ENCODE data around the gene NLRC3.

The NLRC3 gene

GRCh38 chr16:3597676-3598075 lies 20.5 kb upstream of the NLRC3 start:
- Histone ChIP-seq H3K36me3 (ENCODE audit: control insufficient read depth in 1 of 2, insufficient read depth in 2 of 2, low read depth in 1 of 2, low read length in 2 of 2) (peaks cover 42 to 75% of the 10 kb centered on the region in 2 experiments), H3K9me3 (ENCODE audit: control insufficient read depth, low read length) (peaks cover 14% of the 10 kb centered on the region), H3K9ac (ENCODE audit: low read length) (no peak overlapping the region), H4K8ac (ENCODE audit: low read length) (no peak overlapping the region), H2BK5ac (ENCODE audit: low read depth, low read length, poor library complexity, severe bottlenecking) (no peak overlapping the region), H3K4me1 (ENCODE audit: control insufficient read depth, insufficient read depth, low read depth, low read length) (no peaks in the 10 kb centered on the region), H3K27me3 (ENCODE audit: control insufficient read depth in 1 of 2, insufficient read depth in 1 of 2, low read length in 2 of 2) (no peaks in the 10 kb centered on the region), H3K4ac (ENCODE audit: low read depth in 1 of 2, low read length in 2 of 2) (no peak overlapping the region), H2BK15ac (ENCODE audit: low read depth, poor library complexity, severe bottlenecking) (no peak overlapping the region), H2AFZ (ENCODE audit: low read depth, low read length) (no peak overlapping the region), H3K79me1 (replicated peaks; ENCODE audit: low read length, poor library complexity, severe bottlenecking) (peaks cover 3% of the 10 kb centered on the region), H3K4me2 (ENCODE audit: low read length, poor library complexity, severe bottlenecking) (no peak overlapping the region), H2BK120ac (ENCODE audit: low read depth, low read length) (no peak overlapping the region), H2BK12ac (ENCODE audit: low read length in 2 of 2) (no peak overlapping the region), H3K18ac (ENCODE audit: low read depth in 1 of 2, low read length in 2 of 2) (no peak overlapping the region), H2AK5ac (ENCODE audit: low read length, severe bottlenecking) (no peak overlapping the region), H3K14ac (ENCODE audit: low read length in 2 of 2) (no peak overlapping the region), H3K23ac (ENCODE audit: low read length in 2 of 2) (no peak overlapping the region), H3K4me3 (ENCODE audit: insufficient read depth in 1 of 2, low read depth in 1 of 2, low read length in 2 of 2) (no peak overlapping the region), H3K27ac (ENCODE audit: low read length, poor library complexity, severe bottlenecking) (no peak overlapping the region), H4K91ac (ENCODE audit: low read length) (no peak overlapping the region)
- WGBS, result 97% methylated on average over 17 of the region's 17 CpGs
- DNase-seq, result no peak

- Histone ChIP-seq H2BK12ac (ENCODE audit: low read length in 2 of 2) (no peak overlapping the region), H2BK120ac (ENCODE audit: low read depth, low read length) (no peak overlapping the region), H3K14ac (ENCODE audit: low read length in 2 of 2) (no peak overlapping the region), H2AK5ac (ENCODE audit: low read length, severe bottlenecking) (no peak overlapping the region), H3K4me2 (ENCODE audit: low read length, poor library complexity, severe bottlenecking) (no peak overlapping the region), H3K18ac (ENCODE audit: low read depth in 1 of 2, low read length in 2 of 2) (no peak overlapping the region), H4K8ac (ENCODE audit: low read length) (no peak overlapping the region), H4K91ac (ENCODE audit: low read length) (no peak overlapping the region), H3K9me3 (ENCODE audit: control insufficient read depth, low read length) (peaks cover 14% of the 10 kb centered on the region), H3K79me1 (replicated peaks; ENCODE audit: low read length, poor library complexity, severe bottlenecking) (peaks cover 3% of the 10 kb centered on the region), H2AFZ (ENCODE audit: low read depth, low read length) (no peak overlapping the region), H3K36me3 (ENCODE audit: control insufficient read depth in 1 of 2, insufficient read depth in 2 of 2, low read depth in 1 of 2, low read length in 2 of 2) (peaks cover 41 to 75% of the 10 kb centered on the region in 2 experiments), H3K9ac (ENCODE audit: low read length) (no peak overlapping the region), H3K27ac (ENCODE audit: low read length, poor library complexity, severe bottlenecking) (no peak overlapping the region), H3K23ac (ENCODE audit: low read length in 2 of 2) (no peak overlapping the region), H3K4me1 (ENCODE audit: control insufficient read depth, insufficient read depth, low read depth, low read length) (no peaks in the 10 kb centered on the region), H3K27me3 (ENCODE audit: control insufficient read depth in 1 of 2, insufficient read depth in 1 of 2, low read length in 2 of 2) (no peaks in the 10 kb centered on the region), H2BK5ac (ENCODE audit: low read depth, low read length, poor library complexity, severe bottlenecking) (no peak overlapping the region), H3K4me3 (ENCODE audit: insufficient read depth in 1 of 2, low read depth in 1 of 2, low read length in 2 of 2) (no peak overlapping the region), H2BK15ac (ENCODE audit: low read depth, poor library complexity, severe bottlenecking) (no peak overlapping the region), H3K4ac (ENCODE audit: low read depth in 1 of 2, low read length in 2 of 2) (no peak overlapping the region)
- 95% methylated on average over 10 of the region's 10 CpGs for WGBS
- no peak for DNase-seq
Observed at GRCh38 chr16:3597226-3597625, 20.0 kb upstream of the NLRC3 start.

- Histone ChIP-seq H2BK12ac (ENCODE audit: low read length in 2 of 2) (no peak overlapping the region), H2AK5ac (ENCODE audit: low read length, severe bottlenecking) (no peak overlapping the region), H3K27me3 (ENCODE audit: control insufficient read depth in 1 of 2, insufficient read depth in 1 of 2, low read length in 2 of 2) (no peaks in the 10 kb centered on the region), H2AFZ (ENCODE audit: low read depth, low read length) (no peak overlapping the region), H3K4ac (ENCODE audit: low read depth in 1 of 2, low read length in 2 of 2) (no peak overlapping the region), H3K4me1 (ENCODE audit: control insufficient read depth, insufficient read depth, low read depth, low read length) (no peaks in the 10 kb centered on the region), H3K27ac (ENCODE audit: low read length, poor library complexity, severe bottlenecking) (no peak overlapping the region), H3K23ac (ENCODE audit: low read length in 2 of 2) (no peak overlapping the region), H3K4me3 (ENCODE audit: insufficient read depth in 1 of 2, low read depth in 1 of 2, low read length in 2 of 2) (no peak overlapping the region), H3K9me3 (ENCODE audit: control insufficient read depth, low read length) (peaks cover 14% of the 10 kb centered on the region), H2BK120ac (ENCODE audit: low read depth, low read length) (no peak overlapping the region), H2BK15ac (ENCODE audit: low read depth, poor library complexity, severe bottlenecking) (no peak overlapping the region), H3K9ac (ENCODE audit: low read length) (no peak overlapping the region), H2BK5ac (ENCODE audit: low read depth, low read length, poor library complexity, severe bottlenecking) (no peak overlapping the region), H4K8ac (ENCODE audit: low read length) (no peak overlapping the region), H3K36me3 (ENCODE audit: control insufficient read depth in 1 of 2, insufficient read depth in 2 of 2, low read depth in 1 of 2, low read length in 2 of 2) (peaks cover 37 to 80% of the 10 kb centered on the region in 2 experiments), H3K79me1 (replicated peaks; ENCODE audit: low read length, poor library complexity, severe bottlenecking) (no peaks in the 10 kb centered on the region), H4K91ac (ENCODE audit: low read length) (no peak overlapping the region), H3K14ac (ENCODE audit: low read length in 2 of 2) (no peak overlapping the region), H3K4me2 (ENCODE audit: low read length, poor library complexity, severe bottlenecking) (no peak overlapping the region), H3K18ac (ENCODE audit: low read depth in 1 of 2, low read length in 2 of 2) (no peak overlapping the region)
- no peak for DNase-seq
- 96% methylated on average over 27 of the region's 27 CpGs for WGBS
Observed at GRCh38 chr16:3596101-3596861, 19.1 kb upstream of the NLRC3 start.

- no peak overlapping the region for H2BK120ac ChIP-seq (ENCODE audit: low read depth, low read length)
- no peak overlapping the region for H3K4me3 ChIP-seq (ENCODE audit: insufficient read depth in 1 of 2, low read depth in 1 of 2, low read length in 2 of 2)
- H3K23ac ChIP-seq (ENCODE audit: low read length in 2 of 2), result no peak overlapping the region
- H3K4ac ChIP-seq (ENCODE audit: low read depth in 1 of 2, low read length in 2 of 2), result no peak overlapping the region
- no peaks in the 10 kb centered on the region for H3K4me1 ChIP-seq (ENCODE audit: control insufficient read depth, insufficient read depth, low read depth, low read length)
- no peak overlapping the region for H4K8ac ChIP-seq (ENCODE audit: low read length)
- no peak overlapping the region for H2AK5ac ChIP-seq (ENCODE audit: low read length, severe bottlenecking)
- H2BK15ac ChIP-seq (ENCODE audit: low read depth, poor library complexity, severe bottlenecking), result no peak overlapping the region
- H3K18ac ChIP-seq (ENCODE audit: low read depth in 1 of 2, low read length in 2 of 2), result no peak overlapping the region
- peaks cover 10% of the 10 kb centered on the region for H3K9me3 ChIP-seq (ENCODE audit: control insufficient read depth, low read length)
- DNase-seq, result no peak
- no peak overlapping the region for H4K91ac ChIP-seq (ENCODE audit: low read length)
- H3K36me3 ChIP-seq (ENCODE audit: control insufficient read depth in 1 of 2, insufficient read depth in 2 of 2, low read depth in 1 of 2, low read length in 2 of 2), result peaks cover 36 to 81% of the 10 kb centered on the region in 2 experiments
- H3K27me3 ChIP-seq (ENCODE audit: control insufficient read depth in 1 of 2, insufficient read depth in 1 of 2, low read length in 2 of 2), result no peaks in the 10 kb centered on the region
- no peak overlapping the region for H3K4me2 ChIP-seq (ENCODE audit: low read length, poor library complexity, severe bottlenecking)
- no peak overlapping the region for H2AFZ ChIP-seq (ENCODE audit: low read depth, low read length)
- no peak overlapping the region for H2BK5ac ChIP-seq (ENCODE audit: low read depth, low read length, poor library complexity, severe bottlenecking)
- H3K9ac ChIP-seq (ENCODE audit: low read length), result no peak overlapping the region
- no peak overlapping the region for H2BK12ac ChIP-seq (ENCODE audit: low read length in 2 of 2)
- no peak overlapping the region for H3K27ac ChIP-seq (ENCODE audit: low read length, poor library complexity, severe bottlenecking)
- WGBS, result 96% methylated on average over 17 of the region's 19 CpGs
- H3K79me1 ChIP-seq (replicated peaks; ENCODE audit: low read length, poor library complexity, severe bottlenecking), result no peaks in the 10 kb centered on the region
- no peak overlapping the region for H3K14ac ChIP-seq (ENCODE audit: low read length in 2 of 2)
Observed at GRCh38 chr16:3595521-3596021, 18.4 kb upstream of the NLRC3 start.

Measured in mesenchymal stem cell (in vitro differentiated cells and primary cell).